Hematopoietic multipotent progenitor cell treated with erythropoietin and hydrocortisone succinate and interleukin-3 and kit ligand, for 8 days (in vitro differentiated cells): Measurements from ENCODE around the gene KCNMA1.
A peak's percentile ranks its signal among the peaks of the same experiment; 100 is the strongest.

Experiments
- DNase-seq: peaks from one replicate; pipeline ENCODE4 v3.0.0-alpha.2; 2015

KCNMA1 gene

DNA sequence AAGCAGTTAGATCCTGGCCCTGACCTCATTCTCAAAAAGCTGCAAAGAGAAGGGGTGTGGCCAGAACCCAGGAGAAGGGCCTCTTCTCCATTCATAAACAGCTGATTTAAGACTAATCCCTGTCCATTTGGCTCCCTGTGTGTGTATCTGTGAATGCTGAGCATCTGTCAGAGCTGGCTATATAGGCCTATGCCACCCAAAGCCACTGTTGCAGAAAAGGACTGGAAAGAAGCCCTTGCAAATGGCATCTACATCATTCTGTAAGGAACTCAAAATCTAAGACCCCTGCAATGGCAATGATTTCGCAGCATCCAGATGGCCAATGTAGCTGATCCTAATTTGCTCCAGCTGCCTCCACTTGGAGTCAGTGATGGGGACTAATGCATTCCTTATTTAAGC lies 384.5 kb downstream of the KCNMA1 start:
- no peak for DNase-seq

DNA sequence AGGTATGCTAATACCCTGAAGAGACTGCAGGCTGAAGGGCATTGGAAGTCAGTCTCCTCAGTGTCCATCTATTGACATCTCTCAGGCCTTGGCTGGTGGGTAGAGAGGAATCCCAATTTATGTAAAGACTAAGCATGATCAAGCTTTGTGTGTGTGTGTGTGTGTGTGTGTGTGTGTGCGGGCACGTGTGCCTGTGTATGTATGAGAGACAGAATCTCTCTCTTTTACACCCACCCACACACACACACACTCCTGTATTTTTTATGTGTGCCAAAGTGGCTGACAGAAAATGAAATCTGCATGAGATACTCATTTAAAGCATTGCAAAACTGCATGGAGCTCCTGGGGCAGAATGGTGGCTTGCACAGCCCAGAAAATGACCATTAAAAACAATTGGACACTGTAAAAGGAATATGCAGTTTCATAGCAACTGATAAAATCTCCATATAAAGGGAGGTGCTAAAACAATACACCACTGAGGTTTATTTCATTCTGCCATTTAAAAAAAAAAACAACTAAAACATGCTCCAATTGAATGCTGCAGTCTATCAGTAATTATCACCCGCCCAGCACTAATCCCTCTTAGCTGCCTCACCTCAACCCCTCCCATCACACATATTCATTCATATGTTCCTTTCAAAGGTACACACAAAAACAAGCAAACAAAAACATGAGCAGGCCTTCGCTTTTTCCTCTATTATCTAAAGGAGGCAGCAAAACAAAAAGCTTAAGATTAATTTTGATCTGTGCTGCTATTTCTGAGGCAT lies 385.0 kb downstream of the KCNMA1 start:
- no peak for DNase-seq

DNA sequence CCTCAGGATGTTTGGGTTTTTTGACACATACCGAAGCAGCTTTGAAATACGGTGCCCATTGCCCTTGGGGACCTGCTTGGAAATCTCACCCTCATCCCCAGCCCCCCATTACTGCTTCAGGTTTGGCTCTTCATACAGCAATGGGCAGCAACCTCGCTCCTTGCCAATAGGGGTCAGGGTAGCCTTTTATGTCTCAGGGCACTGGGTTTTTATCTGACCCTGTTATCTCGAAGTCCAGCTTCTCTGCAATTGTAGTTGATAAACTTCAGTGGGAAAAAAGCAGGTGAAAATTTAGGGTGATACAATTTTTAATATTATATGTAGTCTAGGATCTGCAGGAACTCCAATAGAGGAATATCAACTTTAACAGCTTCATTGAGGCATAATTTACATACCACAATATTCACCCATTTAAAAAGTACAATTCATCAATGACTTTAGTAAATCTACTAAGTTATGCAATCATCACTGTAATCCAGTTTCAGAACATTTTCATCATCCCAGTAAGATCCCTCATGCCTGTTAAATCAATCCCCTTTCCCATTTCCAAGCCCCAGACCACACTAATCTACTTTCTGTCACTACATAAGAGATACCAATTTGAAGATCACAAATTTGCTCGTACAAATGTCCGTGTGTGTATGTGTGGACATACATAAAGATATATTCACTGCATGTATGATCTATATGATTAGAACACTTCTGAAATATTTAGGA lies 386.2 kb downstream of the KCNMA1 start:
- DNase-seq: peak; percentile 52

DNA sequence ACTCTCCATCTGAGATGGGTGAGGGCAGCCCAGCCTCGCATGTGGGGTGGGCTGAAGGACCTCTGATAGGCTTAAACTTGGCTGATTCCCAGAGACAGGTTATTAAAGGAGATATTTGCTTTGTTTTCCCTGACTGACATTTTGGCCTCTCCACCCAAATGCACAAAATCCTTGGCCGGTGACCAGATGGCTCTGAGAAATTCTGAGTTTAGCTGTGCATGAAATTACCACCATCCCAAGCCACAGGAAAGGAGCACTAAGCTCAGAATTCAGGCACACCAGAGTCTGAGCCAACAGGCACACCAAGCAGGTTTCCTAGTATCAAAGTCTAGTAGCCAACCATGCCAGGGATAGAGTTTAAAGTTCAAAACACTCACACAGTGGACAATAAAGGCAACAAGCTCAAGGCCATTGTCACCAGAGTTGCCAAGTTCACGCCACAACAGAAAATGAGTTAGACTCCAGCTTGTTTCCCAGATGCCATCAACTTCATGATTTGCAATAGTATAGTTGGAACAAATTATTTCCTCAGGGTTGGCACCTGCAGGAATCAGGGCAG lies 387.6 kb downstream of the KCNMA1 start:
- no peak for DNase-seq

DNA sequence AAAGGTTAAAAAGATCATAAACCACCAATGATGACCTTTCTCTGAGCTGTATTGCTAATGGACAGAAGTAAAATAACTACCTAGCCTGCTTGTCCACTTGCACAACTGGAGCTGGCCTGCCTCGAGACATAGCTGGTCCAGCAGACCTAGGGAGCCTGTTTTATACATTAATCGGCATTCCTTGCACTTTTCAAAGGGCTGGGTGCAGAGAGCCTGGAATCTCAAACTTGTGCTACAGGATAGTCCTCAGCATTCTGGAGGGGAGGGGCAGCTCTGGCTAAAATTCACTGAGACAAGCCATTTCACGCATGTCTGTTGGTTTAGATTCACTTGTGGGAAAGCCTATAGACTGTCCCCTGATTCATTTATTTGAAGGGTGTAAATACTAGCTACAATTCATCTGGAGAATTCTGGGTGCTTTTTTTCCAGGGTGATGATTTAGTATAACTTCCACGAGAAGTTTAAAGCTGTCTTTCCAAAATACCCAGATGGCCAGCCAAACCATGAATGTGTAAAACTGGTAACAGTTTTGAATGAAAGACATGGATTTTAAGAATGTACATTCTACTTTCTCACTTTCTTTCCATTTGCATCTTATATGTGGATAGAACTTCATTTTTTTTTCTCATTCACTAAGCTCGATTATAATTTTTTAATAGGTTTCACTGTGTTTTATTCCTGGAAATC lies 389.4 kb downstream of the KCNMA1 start:
- no peak for DNase-seq

DNA sequence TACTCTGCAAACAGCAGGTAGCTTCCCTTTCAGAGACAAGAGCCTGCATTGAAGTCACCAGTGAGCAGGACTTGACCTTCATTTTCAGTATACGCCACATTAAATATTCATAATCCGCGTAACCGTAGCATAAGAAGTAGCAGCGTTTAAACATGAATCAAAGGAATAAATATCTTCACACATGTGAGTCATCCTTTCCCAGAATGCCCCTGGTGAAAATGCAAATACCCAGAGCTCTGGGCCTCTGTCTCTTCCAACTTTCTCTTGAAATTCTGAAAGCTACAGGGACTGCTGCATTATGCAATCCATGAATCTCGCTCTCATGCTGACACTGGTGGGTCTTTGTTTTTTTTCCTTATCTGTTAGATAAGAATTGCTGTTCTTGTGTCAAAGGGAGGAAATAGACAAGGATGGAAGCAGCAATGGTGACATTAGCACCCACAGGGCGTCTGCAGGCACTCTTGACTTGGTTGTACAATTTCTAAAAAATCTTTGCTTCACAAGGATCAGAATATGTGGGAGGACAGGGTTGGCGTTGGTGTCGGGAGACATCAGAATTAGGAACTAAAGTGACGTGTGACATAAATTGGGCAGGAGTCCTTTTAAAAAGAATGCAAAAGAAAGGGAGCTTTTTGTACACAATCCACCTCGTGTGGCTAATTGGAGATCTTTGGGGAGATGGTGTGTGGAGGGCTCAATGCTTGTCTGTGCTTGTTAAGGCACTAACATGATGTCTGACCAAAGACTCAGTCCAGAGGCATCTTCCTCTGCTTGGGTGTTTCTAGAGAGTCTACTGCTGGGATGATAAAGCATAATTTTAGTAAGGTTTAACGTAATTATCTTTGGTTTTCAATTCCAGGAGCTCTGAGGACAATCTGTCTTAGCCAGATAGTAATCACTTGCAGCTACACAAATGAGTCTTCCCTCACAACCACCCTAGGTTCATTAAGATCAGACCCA lies 390.3 kb downstream of the KCNMA1 start:
- peak; percentile 45 for DNase-seq

DNA sequence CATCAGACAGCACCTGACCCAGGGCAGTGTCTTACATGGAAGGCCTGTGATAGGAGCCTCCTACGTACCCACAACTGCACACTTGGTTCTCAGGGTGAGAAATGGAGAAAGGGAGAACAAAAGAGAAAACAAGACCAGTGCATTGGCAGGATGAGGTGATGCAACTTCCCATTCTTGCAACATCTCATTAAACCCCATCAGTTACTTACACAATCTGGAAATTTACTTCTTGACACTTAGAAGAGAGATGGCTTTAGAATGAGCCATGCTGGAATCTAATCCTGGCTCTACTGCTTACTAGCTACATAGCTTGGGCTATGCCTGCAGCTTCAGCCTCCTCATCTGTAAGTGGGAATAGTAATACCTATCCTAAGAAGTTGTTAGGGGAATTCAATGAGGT lies 391.7 kb downstream of the KCNMA1 start:
- DNase-seq: peak; percentile 23

DNA sequence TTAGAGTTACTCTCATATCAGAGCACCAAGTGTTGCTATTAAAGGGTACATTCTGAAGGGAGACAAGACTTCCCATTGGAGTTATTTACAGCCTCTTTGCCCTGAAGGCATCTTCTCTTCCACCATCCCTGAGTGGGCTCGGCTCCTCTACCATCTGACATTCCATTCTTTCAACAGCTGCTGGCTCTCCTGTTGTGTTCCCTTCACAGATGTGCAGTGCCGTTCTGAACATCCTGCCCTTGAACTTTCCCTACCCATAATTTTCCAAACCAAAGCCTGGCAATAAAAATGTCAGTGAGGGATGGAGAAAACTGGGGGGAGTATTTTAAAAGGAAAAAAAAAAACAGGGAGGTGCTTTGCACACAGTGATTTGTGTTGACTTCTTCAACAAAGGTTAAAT lies 392.9 kb downstream of the KCNMA1 start:
- DNase-seq: no peak

DNA sequence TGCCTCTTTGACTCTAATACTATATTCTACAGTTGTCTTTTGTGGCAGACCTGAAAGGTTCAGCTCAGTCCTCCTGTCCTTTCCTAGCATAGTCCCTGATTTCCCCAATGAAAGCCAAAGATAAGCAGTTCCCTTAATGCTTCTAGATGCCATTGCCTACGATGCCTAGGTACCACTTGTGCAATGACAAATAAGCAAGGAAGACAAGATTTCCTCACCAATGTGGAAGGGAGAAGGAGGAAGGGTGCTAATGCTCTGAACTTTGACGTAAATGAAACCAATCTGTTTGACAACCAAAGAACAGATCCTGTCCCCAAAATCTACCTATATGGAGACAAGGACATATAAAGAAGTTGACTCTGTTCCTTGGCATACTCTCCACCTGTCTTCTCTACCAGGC lies 393.3 kb downstream of the KCNMA1 start:
- DNase-seq: no peak

DNA sequence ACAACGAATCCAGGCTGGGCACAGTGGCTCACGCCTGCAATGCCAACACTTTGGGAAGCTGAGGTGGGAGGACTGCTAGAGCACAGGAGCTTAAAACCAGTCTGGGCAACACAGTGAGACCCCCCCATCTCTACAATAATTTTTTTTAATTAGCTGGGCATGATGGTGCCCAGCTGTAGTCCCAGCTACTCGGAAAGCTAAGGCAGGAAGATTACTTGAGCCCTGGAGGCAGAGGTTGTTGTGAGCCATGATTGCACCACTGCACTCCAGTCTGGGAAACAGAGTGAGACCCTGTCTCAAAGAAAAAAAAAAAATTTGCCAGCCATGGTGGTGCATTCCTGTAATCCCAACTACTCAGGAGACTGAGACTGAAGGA lies 396.3 kb downstream of the KCNMA1 start:
- no peak for DNase-seq

DNA sequence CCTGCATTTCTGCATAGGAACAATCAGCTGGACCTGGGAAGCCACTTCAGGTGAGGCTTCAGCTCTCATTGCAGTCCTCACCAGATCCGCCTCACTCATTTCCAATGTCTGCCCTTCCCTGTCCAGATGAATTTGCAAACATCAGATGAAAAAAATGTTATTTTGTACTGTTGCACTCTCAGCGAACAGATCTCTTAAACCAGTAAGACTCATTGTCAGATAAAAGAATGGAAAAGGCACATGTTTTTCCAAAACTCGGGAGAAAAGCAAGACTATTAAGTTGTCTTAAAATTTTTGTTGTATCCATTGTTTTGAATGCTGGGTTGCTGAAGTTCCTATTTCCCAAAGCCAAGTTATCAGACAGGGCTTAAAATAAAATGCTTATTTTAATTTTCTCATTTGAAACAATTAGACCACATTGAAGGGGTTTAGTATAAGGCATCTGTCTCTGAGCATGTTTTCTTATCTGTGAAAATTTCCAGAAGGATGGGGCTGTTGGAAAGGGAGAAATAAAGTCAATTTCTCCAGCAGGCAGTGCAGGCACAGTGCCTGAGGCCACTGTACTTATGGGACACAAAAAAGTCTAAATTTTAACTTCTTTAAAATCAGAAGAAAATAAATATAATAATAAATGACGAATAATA lies 396.8 kb downstream of the KCNMA1 start:
- DNase-seq: no peak

DNA sequence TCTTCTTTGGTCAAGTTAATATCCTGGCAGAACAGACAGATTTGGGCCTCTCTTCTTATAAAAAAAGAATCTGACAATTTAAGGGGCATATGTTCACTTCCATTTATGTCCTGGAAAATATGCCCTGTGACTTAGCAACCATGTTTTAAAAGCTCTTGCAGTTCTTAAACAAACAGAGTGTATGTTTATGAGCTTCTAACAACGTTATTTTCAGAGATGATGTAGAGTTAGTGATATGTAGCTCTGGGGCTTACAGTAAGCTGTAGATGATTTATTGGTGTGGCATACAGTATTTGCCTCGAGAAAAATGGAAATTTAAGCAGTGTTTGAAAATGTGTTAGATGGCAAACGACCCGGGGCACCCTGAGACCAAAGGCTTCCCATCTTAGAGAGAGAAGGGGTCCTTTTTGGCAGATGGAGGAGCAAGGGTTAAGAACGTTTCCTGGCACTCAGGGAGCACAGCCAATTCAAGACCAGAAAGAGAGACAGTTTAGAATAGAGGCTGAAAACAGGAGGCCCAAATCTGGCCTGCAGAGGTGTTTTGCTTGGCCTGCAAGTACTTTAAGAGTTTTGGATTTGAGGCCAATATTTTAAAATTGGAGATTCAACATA lies 397.5 kb downstream of the KCNMA1 start:
- no peak for DNase-seq

DNA sequence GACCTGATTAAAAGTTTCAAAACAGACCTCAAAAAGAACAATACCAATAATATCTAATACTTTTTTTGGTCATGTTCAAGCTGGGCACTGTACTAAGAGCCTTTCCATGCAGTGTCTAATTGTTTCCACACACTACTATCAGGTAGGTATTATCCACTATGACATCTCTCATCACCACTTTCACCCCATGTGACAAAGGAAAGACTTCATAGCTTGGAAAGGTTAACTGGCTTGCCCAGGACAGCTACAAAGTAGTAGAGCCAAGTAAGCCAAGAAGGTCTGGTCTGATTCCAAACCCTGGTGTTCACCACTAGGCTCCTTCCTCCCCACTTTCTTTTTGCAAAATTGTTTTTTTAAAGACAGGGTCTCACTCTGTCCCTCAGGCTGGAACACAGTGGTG lies 400.5 kb downstream of the KCNMA1 start:
- no peak for DNase-seq

DNA sequence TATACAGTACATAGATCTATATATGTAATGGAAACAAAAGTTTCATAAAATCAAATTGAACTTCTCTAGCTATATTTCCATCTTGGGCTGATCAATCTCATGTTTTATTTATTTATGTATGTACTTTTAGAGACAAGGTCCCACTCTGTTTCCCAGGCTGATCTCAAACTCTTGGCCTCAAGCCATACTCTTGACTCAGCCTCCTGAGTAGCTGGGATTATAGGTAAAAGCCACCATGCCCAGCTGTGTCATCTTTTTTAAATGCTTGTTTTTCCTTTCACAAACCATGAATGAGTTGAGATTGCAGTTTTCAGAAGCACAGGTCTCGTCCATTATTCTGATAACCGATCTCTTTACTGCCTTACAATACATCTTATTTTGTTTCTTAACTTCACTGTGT lies 400.9 kb downstream of the KCNMA1 start:
- DNase-seq: no peak

DNA sequence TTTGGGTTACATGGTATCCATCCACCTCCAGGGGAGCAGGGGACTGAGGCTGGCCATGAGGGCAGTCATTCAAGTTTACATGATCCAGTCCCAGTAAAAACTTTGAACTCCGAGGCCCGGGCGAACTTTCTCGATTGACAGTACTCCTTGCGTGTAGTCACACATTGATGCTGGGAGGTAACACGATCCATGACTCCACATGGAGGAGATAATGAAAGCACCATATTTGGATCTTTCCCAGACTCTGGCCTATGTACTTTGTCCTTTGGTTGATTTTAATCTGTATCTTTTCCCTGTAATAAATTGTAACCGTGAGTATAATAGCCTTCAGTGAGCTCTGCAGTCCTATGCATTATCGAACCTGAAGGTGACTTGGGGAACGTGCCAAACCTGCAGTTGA lies 401.6 kb downstream of the KCNMA1 start:
- DNase-seq: no peak

DNA sequence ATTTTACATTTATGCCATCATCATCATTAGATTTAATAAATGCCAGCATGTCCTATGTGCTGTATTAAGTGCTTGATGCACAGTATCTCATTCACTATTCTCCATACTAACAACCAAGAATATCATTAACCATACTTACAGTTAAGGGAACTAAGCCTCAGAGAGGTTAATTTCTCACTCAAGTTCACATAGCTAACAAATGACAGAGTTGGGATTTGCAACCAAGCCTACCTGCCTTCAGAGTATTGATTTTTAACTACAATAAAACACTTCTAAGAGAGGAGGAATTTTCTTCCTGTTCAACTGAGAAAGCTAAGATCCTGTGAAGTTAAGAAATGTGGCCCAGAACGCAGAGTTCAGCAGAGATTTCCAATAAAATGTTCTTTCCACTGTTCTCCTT lies 403.0 kb downstream of the KCNMA1 start:
- no peak for DNase-seq

DNA sequence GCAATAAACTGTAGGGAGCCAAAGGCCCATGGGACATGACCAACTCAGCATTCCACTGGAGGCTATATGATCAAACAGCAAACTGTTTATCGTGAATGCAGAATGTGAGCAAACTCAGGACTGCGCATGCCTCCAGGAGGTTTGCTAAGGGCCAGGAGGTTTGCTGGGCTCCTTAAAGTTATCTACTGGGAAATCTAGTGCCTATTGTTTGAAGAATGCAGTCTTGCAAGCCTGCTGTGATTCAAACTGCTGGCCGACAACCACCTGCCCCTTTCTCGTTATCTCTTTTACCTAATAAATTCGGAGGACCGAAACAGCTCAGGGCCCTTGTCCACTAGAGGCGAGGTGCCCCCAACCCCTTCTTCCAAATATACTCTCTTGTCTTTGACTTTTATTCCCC lies 404.1 kb downstream of the KCNMA1 start:
- no peak for DNase-seq

DNA sequence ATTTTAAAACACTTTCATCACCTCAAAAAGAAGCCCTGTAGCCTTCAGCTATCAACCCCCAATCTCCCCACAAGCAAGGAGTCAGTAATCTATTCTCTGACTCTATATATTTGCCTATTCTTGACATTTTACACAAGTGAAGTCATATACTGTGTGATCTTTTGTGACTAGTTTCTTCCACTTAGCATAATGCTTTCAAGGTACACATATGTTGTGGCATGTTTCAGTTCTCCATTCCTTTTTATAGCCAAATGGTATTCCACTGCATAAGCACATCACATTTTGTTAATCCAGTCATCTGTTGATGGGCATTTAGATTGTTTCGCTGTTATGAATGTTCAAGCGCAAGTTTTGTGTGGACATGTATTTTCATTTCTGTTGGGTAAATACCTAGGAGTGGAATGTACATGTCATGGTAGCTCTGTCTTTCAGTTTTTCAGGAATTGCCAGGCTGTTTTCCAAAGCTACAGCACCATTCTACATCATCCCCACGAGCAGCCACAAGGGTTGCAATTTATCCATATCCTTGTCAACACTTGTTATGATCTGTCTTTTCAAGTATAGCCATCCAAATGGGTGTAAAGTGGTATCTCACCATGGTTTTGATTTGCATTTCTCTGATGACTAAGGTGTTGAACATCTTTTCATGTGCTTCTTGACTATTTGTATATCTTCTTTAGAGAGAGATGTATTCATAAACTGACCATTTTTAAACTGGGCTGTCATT lies 405.6 kb downstream of the KCNMA1 start:
- DNase-seq: no peak

DNA sequence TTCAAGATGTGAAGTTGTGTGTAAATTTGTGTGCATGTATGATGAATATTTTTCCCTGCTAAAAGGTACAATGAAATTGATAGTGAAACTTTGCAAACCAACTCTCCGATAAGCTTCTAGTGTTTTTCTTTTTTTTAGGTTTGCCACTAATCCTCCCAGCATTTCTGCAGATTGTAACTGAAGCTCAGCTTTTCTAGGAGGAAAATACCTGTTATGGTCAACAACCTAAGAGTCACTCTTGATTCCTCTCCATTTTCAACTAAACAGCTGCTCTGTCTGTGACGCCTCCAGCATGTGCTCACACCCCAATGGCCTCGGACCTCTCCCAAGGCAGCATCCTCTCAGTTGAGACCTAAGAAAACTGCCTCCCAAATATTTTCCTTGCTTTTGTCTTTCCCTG lies 406.2 kb downstream of the KCNMA1 start:
- no peak for DNase-seq

DNA sequence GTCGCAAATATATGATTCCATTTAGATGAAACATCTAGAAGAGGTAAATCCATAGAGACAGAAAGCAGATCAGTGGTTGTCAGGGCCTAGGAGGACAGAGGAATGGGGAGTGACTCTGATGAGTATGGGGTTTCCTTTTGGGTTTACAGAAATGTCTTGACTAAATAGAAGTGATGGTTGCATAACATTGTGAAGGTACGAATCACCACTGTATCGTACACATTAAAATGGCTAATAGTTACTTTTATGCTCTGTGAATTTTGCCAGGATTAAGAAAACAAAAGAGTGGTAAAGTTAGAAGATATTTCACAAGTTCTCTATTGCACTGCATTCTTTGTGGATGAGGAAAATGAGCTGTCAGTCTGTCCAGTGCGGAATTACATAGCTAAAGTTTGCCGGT lies 407.4 kb downstream of the KCNMA1 start:
- DNase-seq: no peak

DNA sequence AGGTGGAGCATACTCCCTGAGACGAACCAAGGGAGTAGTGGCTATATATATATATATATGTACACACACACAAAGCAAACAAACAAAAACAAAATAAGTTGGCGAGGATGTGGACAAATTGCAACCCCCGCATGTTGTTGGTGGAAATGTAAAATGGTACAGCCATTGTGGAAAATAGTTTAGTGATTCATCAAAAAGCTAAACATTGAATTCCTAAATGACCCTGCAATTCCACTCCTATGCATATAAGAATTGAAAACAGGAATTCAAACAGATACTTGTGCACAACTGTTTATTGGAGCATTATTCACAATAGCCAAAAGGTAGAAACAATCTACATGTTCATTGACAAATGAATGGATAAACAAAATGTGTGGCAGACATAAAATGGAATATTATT lies 407.9 kb downstream of the KCNMA1 start:
- DNase-seq: no peak
